Activated T-helper 2 cell treated with anti-CD3 and anti-CD28 coated beads, Interferon-gamma antibody, Interleukin-2, Interleukin-4, amounts not matched to agents 10 μg/mL and 5 μg/mL and 100 μg/mL, durations not matched to agents 14 hours and 24 hours and 36 hours (primary cell): ENCODE results near the gene CLDN11. TPM values are rescaled to one million over a fixed set of nuclear protein-coding genes. Genes with fewer than 3 reads are reported as not detected.

ENCODE experiments used
- DNase-seq: peaks from one replicate; pipeline ENCODE4 v3.0.0; 2021; ENCODE audit warnings: low spot score
- H3K27ac Mint-ChIP-seq: one replicate; pipeline ENCODE4 v1.8.0; 2021; ENCODE audit warnings: mixed read lengths
- H3K27me3 Mint-ChIP-seq: one replicate; pipeline ENCODE4 v1.8.0; 2021; ENCODE audit warnings: low read depth, mixed read lengths
- H3K36me3 Mint-ChIP-seq: one replicate; pipeline ENCODE4 v1.8.0; 2021; ENCODE audit warnings: low read depth, mixed read lengths
- H3K4me1 Mint-ChIP-seq: one replicate; pipeline ENCODE4 v1.8.0; 2021; ENCODE audit warnings: low read depth, mixed read lengths
- H3K4me3 Mint-ChIP-seq: one replicate; pipeline ENCODE4 v1.8.0; 2021; ENCODE audit warnings: low read depth, mild to moderate bottlenecking, moderate library complexity, mixed read lengths
- H3K9me3 Mint-ChIP-seq: one replicate; pipeline ENCODE4 v1.8.0; 2021; ENCODE audit warnings: mixed read lengths
- intact Hi-C: fragments of 100-400 bp; cut with micrococcal nuclease; formaldehyde crosslinking; loops from one replicate; pipeline ENCODE4 v1.15.1; 2023
- total RNA-seq: library from RNA; stranded (reverse); gene quantifications from 2 replicates; pipeline ENCODE4 v1.2.3, GENCODE V29; 2022

Gene CLDN11
- total RNA-seq, 1 donor from 2014 or later, result 0.18 TPM

- H3K9me3 Mint-ChIP-seq, result no peaks in the 10 kb centered on the region
- peaks cover 9% of the 10 kb centered on the region for H3K4me1 Mint-ChIP-seq
- intact Hi-C loops, result no loop called here
- no peak overlapping the region for H3K27ac Mint-ChIP-seq
- peaks cover 25% of the 10 kb centered on the region for H3K27me3 Mint-ChIP-seq
- no peak for DNase-seq
- no peaks in the 10 kb centered on the region for H3K36me3 Mint-ChIP-seq
- H3K4me3 Mint-ChIP-seq, result no peak overlapping the region
Observed at GRCh38 chr3:170465955-170466354, 47.3 kb downstream of the CLDN11 start.

GRCh38 chr3:170467007-170467406 lies 48.3 kb downstream of the CLDN11 start:
- H3K27ac Mint-ChIP-seq, result no peak overlapping the region
- H3K36me3 Mint-ChIP-seq, result no peaks in the 10 kb centered on the region
- no peak overlapping the region for H3K4me3 Mint-ChIP-seq
- H3K9me3 Mint-ChIP-seq, result no peaks in the 10 kb centered on the region
- H3K4me1 Mint-ChIP-seq, result peaks cover 9% of the 10 kb centered on the region
- peaks cover 25% of the 10 kb centered on the region for H3K27me3 Mint-ChIP-seq
- intact Hi-C loops, result no loop called here
- DNase-seq, result no peak

- H3K36me3 Mint-ChIP-seq, result no peaks in the 10 kb centered on the region
- no peaks in the 10 kb centered on the region for H3K9me3 Mint-ChIP-seq
- intact Hi-C loops, result no loop called here
- H3K27me3 Mint-ChIP-seq, result peaks cover 23% of the 10 kb centered on the region
- DNase-seq, result no peak
- H3K4me1 Mint-ChIP-seq, result peaks cover 9% of the 10 kb centered on the region
- no peak overlapping the region for H3K27ac Mint-ChIP-seq
- H3K4me3 Mint-ChIP-seq, result no peak overlapping the region
Observed at GRCh38 chr3:170467571-170468147, 49.0 kb downstream of the CLDN11 start.

- Mint-ChIP-seq H3K4me1 (peaks cover 9% of the 10 kb centered on the region), H3K9me3 (no peaks in the 10 kb centered on the region), H3K36me3 (no peaks in the 10 kb centered on the region), H3K27ac (no peak overlapping the region), H3K4me3 (no peak overlapping the region), H3K27me3 (peaks cover 16% of the 10 kb centered on the region)
- intact Hi-C loops, result no loop called here
- no peak for DNase-seq
Observed at GRCh38 chr3:170469151-170470062, 50.7 kb downstream of the CLDN11 start.

GRCh38 chr3:170470063-170471016 lies 51.7 kb downstream of the CLDN11 start:
- intact Hi-C loops, result no loop called here
- Mint-ChIP-seq H3K4me1 (peaks cover 9% of the 10 kb centered on the region), H3K27ac (no peak overlapping the region), H3K4me3 (no peak overlapping the region), H3K9me3 (no peaks in the 10 kb centered on the region), H3K27me3 (peaks cover 12% of the 10 kb centered on the region), H3K36me3 (no peaks in the 10 kb centered on the region)
- DNase-seq, result no peak

- Mint-ChIP-seq H3K4me1 (peaks cover 9% of the 10 kb centered on the region), H3K4me3 (no peak overlapping the region), H3K27ac (no peak overlapping the region), H3K36me3 (no peaks in the 10 kb centered on the region), H3K27me3 (peaks cover 12% of the 10 kb centered on the region), H3K9me3 (no peaks in the 10 kb centered on the region)
- no peak for DNase-seq
- intact Hi-C loops, result no loop called here
Observed at GRCh38 chr3:170471149-170471548, 52.5 kb downstream of the CLDN11 start.

GRCh38 chr3:170473358-170473757 lies 54.7 kb downstream of the CLDN11 start:
- Mint-ChIP-seq H3K9me3 (no peaks in the 10 kb centered on the region), H3K27ac (no peak overlapping the region), H3K27me3 (peaks cover 9% of the 10 kb centered on the region), H3K4me3 (no peak overlapping the region), H3K36me3 (no peaks in the 10 kb centered on the region), H3K4me1 (peaks cover 11% of the 10 kb centered on the region)
- intact Hi-C loops, result no loop called here
- no peak for DNase-seq

- Mint-ChIP-seq H3K4me1 (peaks cover 4% of the 10 kb centered on the region), H3K9me3 (no peaks in the 10 kb centered on the region), H3K27ac (no peak overlapping the region), H3K27me3 (peaks cover 13% of the 10 kb centered on the region), H3K36me3 (no peaks in the 10 kb centered on the region), H3K4me3 (no peak overlapping the region)
- intact Hi-C loops, result no loop called here
- no peak for DNase-seq
Observed at GRCh38 chr3:170475092-170475685, 56.5 kb downstream of the CLDN11 start.

GRCh38 chr3:170476291-170476690 lies 57.6 kb downstream of the CLDN11 start:
- no peaks in the 10 kb centered on the region for H3K9me3 Mint-ChIP-seq
- intact Hi-C loops, result no loop called here
- no peak for DNase-seq
- no peak overlapping the region for H3K27ac Mint-ChIP-seq
- no peak overlapping the region for H3K4me3 Mint-ChIP-seq
- H3K27me3 Mint-ChIP-seq, result peaks cover 8% of the 10 kb centered on the region
- H3K4me1 Mint-ChIP-seq, result peaks cover 1% of the 10 kb centered on the region
- H3K36me3 Mint-ChIP-seq, result no peaks in the 10 kb centered on the region

GRCh38 chr3:170477395-170477794 lies 58.7 kb downstream of the CLDN11 start:
- Mint-ChIP-seq H3K27me3 (peaks cover 8% of the 10 kb centered on the region), H3K4me3 (no peak overlapping the region), H3K27ac (no peak overlapping the region), H3K36me3 (no peaks in the 10 kb centered on the region), H3K9me3 (no peaks in the 10 kb centered on the region), H3K4me1 (peaks cover 1% of the 10 kb centered on the region)
- no peak for DNase-seq
- intact Hi-C loops, result no loop called here

GRCh38 chr3:170480111-170480510 lies 61.4 kb downstream of the CLDN11 start:
- Mint-ChIP-seq H3K36me3 (no peaks in the 10 kb centered on the region), H3K4me1 (peaks cover 1% of the 10 kb centered on the region)
- intact Hi-C loops, result no loop called here

GRCh38 chr3:170482199-170482598 lies 63.5 kb downstream of the CLDN11 start:
- Mint-ChIP-seq H3K4me1 (peaks cover 1% of the 10 kb centered on the region), H3K4me3 (no peak overlapping the region), H3K9me3 (no peaks in the 10 kb centered on the region), H3K36me3 (no peaks in the 10 kb centered on the region), H3K27ac (no peak overlapping the region), H3K27me3 (peaks cover 8% of the 10 kb centered on the region)
- DNase-seq, result no peak
- intact Hi-C loops, result no loop called here

More at GRCh38 chr3:170480111-170480510, 61.4 kb downstream of the CLDN11 start:
- no peak overlapping the region for H3K4me3 Mint-ChIP-seq
- peaks cover 5% of the 10 kb centered on the region for H3K27me3 Mint-ChIP-seq
- no peak overlapping the region for H3K27ac Mint-ChIP-seq
- H3K9me3 Mint-ChIP-seq, result no peaks in the 10 kb centered on the region
- DNase-seq, result no peak
